GM19023 (cell line): ENCODE measurements around the gene INHBB.
"Not testable (repeated sequence)": the region's sequence is repeated elsewhere in the genome, so short reads cannot be mapped to it uniquely, and the experiment has no call there.

Source experiments
- ATAC-seq: cut with Tn5 transposase; IDR thresholded peaks from one replicate; pipeline ENCODE4 v1.9.1; 2021; ENCODE audit warnings: mild to moderate bottlenecking, moderate library complexity; ENCODE audit not compliant: unreplicated experiment

INHBB gene

DNA sequence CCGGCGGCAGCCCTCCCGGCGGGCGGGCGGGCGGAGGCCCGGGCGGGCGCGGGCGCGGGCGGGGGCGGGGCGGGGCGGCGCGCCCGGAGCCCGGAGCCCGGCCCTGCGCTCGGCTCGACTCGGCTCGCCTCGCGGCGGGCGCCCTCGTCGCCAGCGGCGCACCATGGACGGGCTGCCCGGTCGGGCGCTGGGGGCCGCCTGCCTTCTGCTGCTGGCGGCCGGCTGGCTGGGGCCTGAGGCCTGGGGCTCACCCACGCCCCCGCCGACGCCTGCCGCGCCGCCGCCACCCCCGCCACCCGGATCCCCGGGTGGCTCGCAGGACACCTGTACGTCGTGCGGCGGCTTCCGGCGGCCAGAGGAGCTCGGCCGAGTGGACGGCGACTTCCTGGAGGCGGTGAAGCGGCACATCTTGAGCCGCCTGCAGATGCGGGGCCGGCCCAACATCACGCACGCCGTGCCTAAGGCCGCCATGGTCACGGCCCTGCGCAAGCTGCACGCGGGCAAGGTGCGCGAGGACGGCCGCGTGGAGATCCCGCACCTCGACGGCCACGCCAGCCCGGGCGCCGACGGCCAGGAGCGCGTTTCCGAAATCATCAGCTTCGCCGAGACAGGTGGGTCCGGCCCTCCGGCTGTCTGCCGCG, at the start of gene INHBB:
Gene INHBB (plus strand): TSS at position 111 of the 641 bp plus-strand sequence. CDS start 53 bp downstream, at position 164.
- no peak for ATAC-seq

DNA sequence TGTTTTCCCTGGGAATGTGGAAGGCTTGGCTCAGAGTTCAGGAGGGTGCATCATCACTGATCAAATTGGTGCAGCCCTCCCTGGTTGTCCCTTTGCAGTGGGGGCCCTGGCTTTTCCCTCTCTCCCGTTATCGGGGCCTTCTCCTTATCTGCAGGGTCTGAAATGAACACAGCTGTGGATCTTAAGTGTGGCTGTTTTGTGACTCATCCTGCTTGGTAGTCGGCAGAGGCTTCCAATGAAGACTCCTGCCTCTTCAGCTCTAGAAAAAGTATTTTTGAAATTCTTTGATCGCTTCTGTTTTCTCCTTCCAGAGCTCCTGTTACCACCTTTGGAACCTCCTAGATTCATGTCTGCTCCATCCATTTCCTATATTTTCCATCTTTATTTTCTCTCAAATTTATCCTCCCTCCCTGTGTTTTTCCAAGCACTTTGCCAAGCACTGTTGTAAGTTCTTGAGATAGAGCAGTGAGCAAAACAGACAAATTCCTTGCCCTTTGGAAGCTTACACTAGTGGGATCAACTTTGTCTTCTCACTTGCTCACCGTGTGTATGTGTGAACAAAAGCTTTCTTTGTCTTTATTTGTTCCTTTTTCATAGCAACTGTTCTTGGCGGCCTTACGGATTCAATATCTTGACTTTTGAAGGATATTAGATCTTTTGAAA, 47.6 kb upstream of the INHBB start:
- ATAC-seq, result no peak

DNA sequence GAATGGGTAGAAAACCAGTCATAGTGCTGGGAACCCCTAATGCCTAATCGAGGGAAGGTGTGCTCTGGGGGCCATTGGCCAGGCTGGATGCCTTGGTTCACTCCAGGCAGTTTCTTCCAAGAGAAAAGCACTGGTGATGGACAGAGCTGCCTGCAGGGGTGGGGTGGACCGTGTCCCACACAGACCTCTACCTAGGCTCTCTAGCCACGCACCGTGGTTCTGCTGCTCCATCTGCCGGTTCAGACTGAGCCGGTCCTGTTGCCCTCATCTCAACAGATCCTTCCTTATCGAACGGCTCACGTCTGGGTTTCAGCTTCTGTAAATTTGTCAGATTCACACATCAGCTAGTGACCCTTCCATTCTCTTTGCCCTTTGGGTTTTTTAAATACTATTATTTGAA, 46.9 kb upstream of the INHBB start:
- ATAC-seq, result no peak

DNA sequence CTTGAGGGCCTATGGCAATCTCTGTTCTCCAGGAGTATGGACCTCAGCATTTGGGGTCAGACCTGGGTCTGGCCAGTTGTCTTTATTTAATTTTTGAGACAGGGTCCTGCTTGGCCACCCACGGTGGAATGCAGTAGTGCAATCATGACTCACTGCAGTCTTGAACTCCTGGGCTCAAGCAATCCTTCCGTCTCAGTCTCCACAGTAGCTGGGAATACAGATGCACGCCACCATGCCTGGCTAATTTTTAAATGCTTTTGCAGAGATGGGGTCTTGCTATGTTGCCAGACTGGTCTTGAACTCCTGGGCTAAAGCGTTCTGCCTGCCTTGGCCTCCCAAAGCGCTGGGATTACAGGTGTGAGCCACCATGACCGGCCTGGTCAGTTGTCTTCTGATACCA, 46.4 kb upstream of the INHBB start:
- ATAC-seq, result no peak

- no peak for ATAC-seq
Measured at GRCh38 chr2:120300385-120300784, 45.6 kb upstream of the INHBB start.

GRCh38 chr2:120301284-120301683, 44.7 kb upstream of the INHBB start:
- no peak for ATAC-seq

GRCh38 chr2:120302301-120302700, 43.6 kb upstream of the INHBB start:
- ATAC-seq, result no peak

DNA sequence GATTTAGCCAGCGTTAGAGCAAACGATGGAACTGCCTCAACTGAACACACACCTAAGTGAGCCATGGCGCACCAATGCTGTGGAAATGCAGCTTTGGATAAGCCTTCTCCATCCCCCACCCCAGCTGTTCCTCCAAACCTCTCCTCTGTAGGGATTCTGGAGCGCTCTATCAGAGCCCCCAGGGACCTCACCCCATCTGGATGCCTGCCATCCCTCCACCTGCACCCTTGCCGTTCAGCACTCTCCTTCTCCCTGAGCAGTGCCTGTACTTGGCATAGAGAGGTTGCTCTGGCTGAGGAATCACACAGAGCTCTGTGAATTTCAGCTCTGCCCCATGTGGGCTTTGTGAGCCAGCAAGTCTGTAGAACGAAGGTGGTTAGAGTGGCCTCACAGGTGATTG, 42.8 kb upstream of the INHBB start:
- ATAC-seq, result no peak

DNA sequence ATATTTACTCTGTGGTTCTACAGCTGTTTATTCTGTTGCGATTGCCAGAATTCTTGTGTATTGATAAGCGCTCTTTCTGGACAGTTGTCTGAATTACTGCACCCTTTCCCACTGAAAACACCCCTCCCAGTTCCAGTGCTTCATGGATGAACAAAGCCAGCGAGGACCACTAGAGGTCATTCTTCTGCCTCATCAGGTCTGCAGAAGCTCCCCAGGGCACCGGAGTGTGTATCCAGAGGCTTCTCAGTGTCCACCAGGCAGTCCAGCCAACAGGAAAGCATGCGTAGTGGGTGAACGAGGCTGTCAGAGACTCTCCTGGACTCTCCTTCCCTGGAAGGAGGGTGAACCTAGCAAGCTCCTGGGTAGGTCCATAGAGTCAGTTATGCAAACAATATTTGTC, 40.6 kb upstream of the INHBB start:
- no peak for ATAC-seq

DNA sequence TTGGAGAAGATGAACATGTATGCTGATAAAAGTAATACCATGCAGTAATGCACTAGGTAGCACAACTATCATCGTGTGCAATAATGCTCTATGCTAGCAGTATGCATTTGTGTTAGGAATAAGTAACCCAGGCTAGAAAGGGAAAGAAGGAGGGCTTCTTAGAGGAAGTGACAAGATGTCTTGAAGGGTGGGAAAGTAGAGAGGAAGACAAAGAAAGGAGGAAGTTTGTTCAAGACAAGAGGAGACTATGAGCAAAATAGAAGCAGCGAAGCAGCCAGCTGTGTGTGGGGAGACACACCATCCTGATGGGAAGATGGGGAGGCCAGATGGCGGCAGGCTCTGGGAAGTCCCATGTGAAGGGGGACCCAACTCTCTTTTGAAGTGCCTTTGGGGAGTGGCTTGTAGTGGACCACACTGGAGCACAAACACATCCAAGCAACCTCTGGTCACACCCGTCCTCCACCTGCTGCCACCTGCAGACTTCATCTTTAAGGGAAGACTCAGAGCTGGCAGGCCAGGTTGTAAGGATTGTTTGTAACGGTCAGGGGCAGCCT, 39.9 kb upstream of the INHBB start:
- ATAC-seq, result no peak

DNA sequence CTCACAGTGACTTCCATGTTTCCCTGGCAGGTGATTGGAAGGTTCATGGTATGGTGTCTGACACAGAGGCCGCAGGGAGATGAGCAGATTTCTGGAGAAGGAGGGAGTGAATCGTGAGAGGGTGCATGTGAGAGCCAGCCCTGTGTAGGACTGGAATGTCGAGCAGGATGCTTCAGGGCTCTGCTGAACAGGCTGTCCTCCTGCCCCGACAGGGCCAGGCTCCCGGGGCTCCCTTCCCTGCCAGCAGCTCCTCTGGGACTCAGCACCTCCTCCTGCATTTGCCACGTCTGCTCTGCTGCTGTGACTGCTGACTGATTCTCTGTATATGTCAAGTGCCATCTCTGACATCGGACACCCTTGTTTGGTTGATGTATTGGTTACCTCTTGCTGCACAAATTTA, 38.5 kb upstream of the INHBB start:
- ATAC-seq, result no peak

DNA sequence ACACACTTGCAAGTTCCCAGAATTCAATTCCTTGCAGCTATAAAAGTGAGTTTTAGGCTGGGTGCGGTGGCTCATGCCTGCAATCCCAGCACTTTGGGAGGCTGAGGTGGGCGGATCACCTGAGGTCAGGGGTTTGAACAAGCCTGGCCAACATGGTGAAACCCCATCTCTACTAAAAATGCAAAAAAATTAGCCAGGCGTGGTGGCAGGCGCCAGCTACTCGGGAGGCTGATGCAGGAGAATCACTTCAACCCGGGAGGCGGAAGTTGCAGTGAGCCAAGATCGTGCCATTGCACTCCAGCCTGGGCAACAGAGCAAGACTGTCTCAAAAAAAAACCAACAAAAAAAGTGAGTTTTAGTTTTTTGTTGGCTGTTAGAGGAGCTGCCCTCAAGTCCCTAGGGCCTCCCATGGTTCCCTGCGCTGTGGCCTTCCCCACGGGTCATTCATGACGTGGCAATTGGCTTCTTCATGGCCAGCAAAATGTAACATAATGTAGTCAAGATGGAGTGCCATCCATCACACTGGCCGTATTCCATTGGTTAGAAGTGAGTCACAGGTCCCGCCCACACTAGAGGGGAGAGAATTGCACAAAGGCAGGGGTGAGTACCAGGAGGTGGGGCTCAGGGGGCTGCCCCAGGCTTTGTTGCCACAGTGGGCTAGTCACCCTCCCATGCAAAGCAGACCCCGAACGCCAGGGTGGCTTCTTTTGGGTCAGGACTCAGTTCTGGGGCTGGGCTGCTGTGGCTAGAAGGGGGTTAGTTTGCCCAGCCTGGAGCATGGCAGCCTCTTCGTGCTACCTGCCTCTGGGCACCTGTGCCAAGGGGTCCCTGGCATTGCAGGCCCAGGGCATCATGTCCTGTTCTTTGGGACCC, 37.7 kb upstream of the INHBB start:
- ATAC-seq, result peak; percentile 42

DNA sequence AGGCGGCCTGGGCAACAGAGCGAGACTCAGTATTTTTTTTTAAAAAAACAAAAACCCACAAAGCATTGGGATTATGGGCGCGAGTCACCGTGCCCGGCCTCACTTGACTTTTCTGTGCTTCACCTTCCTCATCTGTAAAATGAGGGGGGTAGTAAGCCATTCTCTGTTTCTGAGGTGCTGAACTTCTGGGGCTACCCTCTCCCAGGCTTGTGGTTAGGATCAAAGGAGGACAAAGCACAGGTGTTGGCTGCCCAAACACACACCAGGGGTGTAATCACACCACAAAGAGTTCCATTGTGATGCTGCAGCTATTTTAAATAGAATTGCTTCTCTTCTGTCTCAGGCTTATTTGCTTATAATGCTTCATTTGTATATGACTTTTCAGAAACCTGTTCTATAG, 35.8 kb upstream of the INHBB start:
- peak; percentile 40 for ATAC-seq

GRCh38 chr2:120310841-120311240, 35.1 kb upstream of the INHBB start:
- not testable (repeated sequence) for ATAC-seq

DNA sequence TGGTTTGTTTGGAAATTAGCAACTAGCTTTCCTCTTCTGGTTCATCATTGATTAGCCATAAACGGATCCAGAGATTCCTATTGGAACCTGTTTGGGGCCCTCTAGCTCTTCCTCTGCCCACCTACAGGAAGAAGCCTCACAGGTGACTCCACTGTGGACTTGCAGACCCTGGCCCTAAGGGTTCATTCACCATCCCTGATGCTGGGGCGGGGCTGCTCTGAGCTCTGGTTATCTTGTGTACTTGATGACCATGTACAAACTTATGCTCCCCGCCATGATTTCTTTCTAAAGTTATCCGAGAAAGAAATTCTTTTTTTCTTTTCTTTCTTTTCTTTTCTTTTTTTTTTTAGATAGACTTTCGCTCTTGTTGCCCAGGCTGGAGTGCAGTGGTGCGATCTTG, 33.9 kb upstream of the INHBB start:
- ATAC-seq, result no peak

DNA sequence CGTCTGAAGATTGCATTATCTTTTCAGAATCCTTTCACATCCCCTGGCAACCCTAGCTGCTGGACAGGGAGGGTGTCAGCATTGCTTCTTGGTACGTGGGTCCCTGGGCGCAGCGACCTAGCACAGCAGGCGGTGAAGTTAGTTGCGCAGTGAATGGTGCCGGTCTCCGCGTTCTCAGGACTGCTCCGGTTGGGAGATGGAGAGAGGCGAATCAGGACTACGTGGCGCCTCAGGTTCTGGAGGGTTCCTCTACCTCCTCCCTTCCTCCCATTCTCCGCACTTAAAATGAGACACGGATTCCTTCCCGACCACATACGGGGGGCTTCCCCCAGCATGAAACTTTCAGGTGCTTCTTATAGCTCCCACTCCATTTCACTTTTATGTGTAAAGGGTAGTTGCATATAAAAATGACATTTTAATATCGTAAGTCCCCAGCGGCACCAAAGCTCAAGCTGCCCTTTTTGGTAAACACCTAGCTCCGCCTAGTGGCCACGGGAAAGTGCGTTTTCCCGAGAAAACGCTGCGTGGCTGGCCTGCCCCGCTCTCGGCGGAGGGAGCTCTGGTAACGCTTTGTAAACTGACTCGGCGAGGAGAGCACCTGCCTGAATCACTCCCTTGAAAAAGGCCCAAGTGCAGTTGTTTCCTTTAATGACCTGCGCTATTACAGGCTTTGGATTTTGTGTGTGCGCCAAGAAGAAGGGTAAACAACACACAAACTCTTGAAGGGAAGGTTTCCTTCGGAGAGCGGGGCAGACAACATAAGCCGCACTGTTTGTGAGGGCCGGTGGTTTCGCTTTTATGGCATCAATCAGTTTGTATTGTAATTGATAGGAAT, 32.9 kb upstream of the INHBB start:
- ATAC-seq, result peak; percentile 39

- no peak for ATAC-seq
Measured at GRCh38 chr2:120313695-120314615, 32.0 kb upstream of the INHBB start.

DNA sequence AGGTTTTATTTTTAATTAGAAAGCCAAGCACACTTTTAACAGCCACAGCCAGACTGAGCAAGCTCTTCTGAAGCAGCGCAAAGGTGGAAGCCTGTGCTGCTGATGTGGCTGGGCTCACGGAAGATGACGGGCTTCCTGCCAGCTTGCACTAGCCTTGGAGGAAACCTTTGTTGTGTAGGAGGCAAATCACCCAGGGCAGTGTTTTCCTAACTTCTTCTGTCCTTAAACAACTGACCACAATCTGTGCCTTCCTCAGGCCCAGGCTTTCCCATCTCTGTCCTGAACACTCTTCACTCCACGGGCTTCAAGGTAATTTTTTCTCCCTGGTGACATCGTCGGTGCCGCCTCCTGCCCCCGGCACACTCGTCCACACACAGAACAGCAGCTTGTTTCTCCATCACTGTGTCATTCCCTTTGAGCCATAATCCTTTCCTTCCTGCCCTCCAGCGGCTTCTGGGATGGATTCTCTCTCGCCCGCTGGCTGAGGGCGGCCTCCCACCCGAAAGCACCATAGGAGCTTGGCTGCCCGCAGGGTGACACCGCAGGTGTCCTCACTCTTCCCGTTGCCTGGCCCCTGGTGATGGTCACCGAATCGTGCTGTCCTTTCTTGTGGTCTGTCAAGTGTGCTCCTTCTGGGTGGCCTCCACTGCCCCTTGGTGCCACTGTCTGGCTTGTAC, 31.1 kb upstream of the INHBB start:
- no peak for ATAC-seq
